GM20431 (cell line): ENCODE results near the gene NSA2.
"Not testable (repeated sequence)": the region's sequence is repeated elsewhere in the genome, so short reads cannot be mapped to it uniquely, and the experiment has no call there.

ENCODE experiments used
- in situ Hi-C: fragments of 300-500 bp; cut with MseI, MboI; formaldehyde crosslinking; loops from one replicate; pipeline ENCODE4 v1.15.0; 2020; ENCODE audit warnings: low sequenced_read_pairs; ENCODE audit not compliant: unreplicated experiment

NSA2 gene

GRCh38 chr5:74766849-74767578 lies at the start of gene NSA2, which contains the start of gene GFM2:
Gene NSA2, plus strand, starts transcription at chr5:74767249. Its CDS starts 112 bp downstream, at chr5:74767361.
Gene GFM2, minus strand, starts transcription at chr5:74767117. Its CDS starts 3,375 bp downstream, at chr5:74763742.
- in situ Hi-C loops, result no loop called here

- in situ Hi-C loops, result no loop called here
These were observed 49.5 kb upstream of the NSA2 start for GRCh38 chr5:74717596-74717995.

GRCh38 chr5:74722271-74722670 lies 44.8 kb upstream of the NSA2 start:
- in situ Hi-C loops, result no loop called here

- in situ Hi-C loops, result no loop called here
These were observed 41.7 kb upstream of the NSA2 start for GRCh38 chr5:74725331-74725730.

- in situ Hi-C loops, result no loop called here
These were observed 30.3 kb upstream of the NSA2 start for GRCh38 chr5:74736759-74737158.

GRCh38 chr5:74738406-74738805 lies 28.6 kb upstream of the NSA2 start:
- in situ Hi-C loops, result no loop called here

- in situ Hi-C loops, result not testable (repeated sequence)
These were observed 18.3 kb upstream of the NSA2 start for GRCh38 chr5:74748742-74749141.

GRCh38 chr5:74761241-74761640 lies 5.8 kb upstream of the NSA2 start:
- in situ Hi-C loops, result no loop called here

GRCh38 chr5:74762599-74762998 lies 4.5 kb upstream of the NSA2 start:
- in situ Hi-C loops, result no loop called here

- in situ Hi-C loops, result no loop called here
These were observed 3.5 kb upstream of the NSA2 start for GRCh38 chr5:74763504-74763903.

- in situ Hi-C loops, result no loop called here
These were observed 1.8 kb upstream of the NSA2 start for GRCh38 chr5:74765201-74765600.

- in situ Hi-C loops, result no loop called here
These were observed 1.1 kb upstream of the NSA2 start for GRCh38 chr5:74765929-74766328.

GRCh38 chr5:74766418-74766848 lies 616 bp upstream of the NSA2 start:
- in situ Hi-C loops, result no loop called here

- in situ Hi-C loops, result no loop called here
These were observed 497 bp downstream of the NSA2 start for GRCh38 chr5:74767579-74767913.

- in situ Hi-C loops, result no loop called here
These were observed 5.3 kb downstream of the NSA2 start for GRCh38 chr5:74772359-74772758.

- in situ Hi-C loops, result no loop called here
These were observed 11.6 kb downstream of the NSA2 start for GRCh38 chr5:74778609-74779008.

- in situ Hi-C loops, result no loop called here
These were observed 19.8 kb downstream of the NSA2 start for GRCh38 chr5:74786851-74787250.

GRCh38 chr5:74787424-74787823 lies 20.4 kb downstream of the NSA2 start:
- in situ Hi-C loops, result no loop called here

GRCh38 chr5:74791669-74792068 lies 24.6 kb downstream of the NSA2 start:
- in situ Hi-C loops, result not testable (repeated sequence)

GRCh38 chr5:74798977-74799911 lies 32.2 kb downstream of the NSA2 start:
- in situ Hi-C loops, result no loop called here

GRCh38 chr5:74801197-74801596 lies 34.1 kb downstream of the NSA2 start:
- in situ Hi-C loops, result no loop called here
